Esophagus squamous epithelium (tissue), 5 donors: Measurements from ENCODE around the gene HOXB6. TPM values are rescaled to one million over a fixed set of nuclear protein-coding genes. Genes with fewer than 3 reads are reported as not detected.

Source experiments
- DNase-seq: peaks from one replicate; lab custom pipeline; 2025; lab: John Stamatoyannopoulos, UW
- H3K27ac ChIP-seq, 4 donors: fragments of 200-600 bp; sonication (generic); one replicate each; pipeline ENCODE4 v1.5.1; 2016 to 2019; ENCODE audit warnings: mild to moderate bottlenecking in 1 of 4
- H3K27me3 ChIP-seq, 4 donors: fragments of 200-600 bp; sonication (generic); 1 replicate in 3 of 4; 2 replicates in 1 of 4; pipeline versions ENCODE4 v1.5.1 to v1.6.0; 2017 to 2021; ENCODE audit warnings: antibody characterized with exemption in 1 of 4
- H3K36me3 ChIP-seq, 3 donors: fragments of 200-600 bp; sonication (generic); one replicate each; pipeline ENCODE4 v1.5.1; 2016 to 2019
- H3K4me1 ChIP-seq, 3 donors: fragments of 200-600 bp; sonication (generic); one replicate each; pipeline ENCODE4 v1.5.1; 2017 to 2019
- H3K4me3 ChIP-seq, 4 donors: fragments of 200-600 bp; sonication (generic); 1 replicate in 3 of 4; 2 replicates in 1 of 4; pipeline ENCODE4 v1.5.1; 2016 to 2019; ENCODE audit warnings: mild to moderate bottlenecking in 2 of 4, moderate library complexity in 1 of 4
- H3K9me3 ChIP-seq, 3 donors: fragments of 200-600 bp; sonication (generic); one replicate each; pipeline ENCODE4 v1.5.1; 2016 to 2019
- POLR2A ChIP-seq, 4 donors: fragments of 450-650 bp; IDR thresholded peaks; one replicate each; pipeline ENCODE4 v1.6.1; 2017; ENCODE audit warnings: antibody characterized with exemption in 4 of 4, mild to moderate bottlenecking in 4 of 4, moderate library complexity in 3 of 4
- WGBS, 2 donors: methylation state at CpG; one replicate each; pipeline ENCODE4 v1.1.5; 2018; 5-methylcytosine and 5-hydroxymethylcytosine counted together
- intact Hi-C: fragments of 100-400 bp; cut with DNase I; formaldehyde crosslinking; loops from one replicate; pipeline ENCODE4 v1.15.0; 2022
- total RNA-seq, 4 donors: library from RNA; depleted of rRNA; stranded (reverse); fragments of >200 nt; gene quantifications; one replicate each; pipeline ENCODE4 v1.1.0, GENCODE V29; 2016
- TF ChIP-seq, protein P1 (sequence below), 6 experiments: fragments of 450-650 bp in 4 of 6; fragments of 200-600 bp in 2 of 6; sonication (generic) in 2 of 6; IDR thresholded peaks; one replicate each; pipeline ENCODE4 v1.5.1; 2016 to 2019; ENCODE audit warnings: antibody characterized with exemption in 6 of 6, mild to moderate bottlenecking in 4 of 6, moderate library complexity in 4 of 6
- donor health status: DM: yes; HTN: yes; CAD: no.

HOXB6 gene
- total RNA-seq, 4 donors from 2014 or later = 1.3 to 3.1 TPM; not detected in 2

DNA sequence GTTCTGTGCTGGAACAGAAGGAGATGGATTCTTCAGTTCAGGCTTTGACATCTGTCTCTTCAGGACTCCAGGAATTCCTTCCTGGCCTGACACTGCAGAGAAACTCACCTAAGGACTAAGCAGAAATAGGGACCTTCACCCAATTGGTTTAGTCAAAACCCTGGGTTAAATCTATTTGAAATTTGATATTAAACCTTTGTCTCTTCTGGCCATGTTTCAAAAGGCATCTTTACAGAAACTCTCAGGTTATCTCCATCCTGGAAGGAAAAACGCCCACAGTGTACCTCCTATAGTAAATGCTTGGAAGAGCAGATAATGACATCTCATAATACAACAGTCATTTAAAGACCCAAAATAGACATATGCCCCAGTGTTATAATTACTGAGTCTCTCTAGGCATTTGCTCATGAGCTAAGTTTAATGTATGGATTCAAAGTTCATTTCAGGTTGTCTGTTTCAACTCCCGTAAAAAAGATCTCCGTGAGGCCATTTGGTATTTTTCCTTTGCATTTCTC is 21.0 kb downstream of the HOXB6 start:
- peaks cover 0 to 83% (median 33%) of the 10 kb centered on the region in 3 donors for H3K4me1 ChIP-seq
- DNase-seq = no peak
- 69 to 75% methylated on average over 3 of the region's 3 CpGs for WGBS, 2 donors
- H3K27me3 ChIP-seq = peaks cover 0 to 100% (median 0%) of the 10 kb centered on the region in 4 donors
- peak overlapping the region in 3 of 4 donors; percentile 86 to 96 (median 86) for H3K27ac ChIP-seq
- H3K9me3 ChIP-seq = no peaks in the 10 kb centered on the region
- no peaks in the 10 kb centered on the region for H3K36me3 ChIP-seq
- no peak overlapping the region for H3K4me3 ChIP-seq
- intact Hi-C loops = no loop called here
- no peak for TF ChIP-seq POLR2A (IDR thresholded peaks at IDR 0.05)
- TF ChIP-seq, protein P1, sequence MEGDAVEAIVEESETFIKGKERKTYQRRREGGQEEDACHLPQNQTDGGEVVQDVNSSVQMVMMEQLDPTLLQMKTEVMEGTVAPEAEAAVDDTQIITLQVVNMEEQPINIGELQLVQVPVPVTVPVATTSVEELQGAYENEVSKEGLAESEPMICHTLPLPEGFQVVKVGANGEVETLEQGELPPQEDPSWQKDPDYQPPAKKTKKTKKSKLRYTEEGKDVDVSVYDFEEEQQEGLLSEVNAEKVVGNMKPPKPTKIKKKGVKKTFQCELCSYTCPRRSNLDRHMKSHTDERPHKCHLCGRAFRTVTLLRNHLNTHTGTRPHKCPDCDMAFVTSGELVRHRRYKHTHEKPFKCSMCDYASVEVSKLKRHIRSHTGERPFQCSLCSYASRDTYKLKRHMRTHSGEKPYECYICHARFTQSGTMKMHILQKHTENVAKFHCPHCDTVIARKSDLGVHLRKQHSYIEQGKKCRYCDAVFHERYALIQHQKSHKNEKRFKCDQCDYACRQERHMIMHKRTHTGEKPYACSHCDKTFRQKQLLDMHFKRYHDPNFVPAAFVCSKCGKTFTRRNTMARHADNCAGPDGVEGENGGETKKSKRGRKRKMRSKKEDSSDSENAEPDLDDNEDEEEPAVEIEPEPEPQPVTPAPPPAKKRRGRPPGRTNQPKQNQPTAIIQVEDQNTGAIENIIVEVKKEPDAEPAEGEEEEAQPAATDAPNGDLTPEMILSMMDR (IDR thresholded peaks at IDR 0.05) = no peak

DNA sequence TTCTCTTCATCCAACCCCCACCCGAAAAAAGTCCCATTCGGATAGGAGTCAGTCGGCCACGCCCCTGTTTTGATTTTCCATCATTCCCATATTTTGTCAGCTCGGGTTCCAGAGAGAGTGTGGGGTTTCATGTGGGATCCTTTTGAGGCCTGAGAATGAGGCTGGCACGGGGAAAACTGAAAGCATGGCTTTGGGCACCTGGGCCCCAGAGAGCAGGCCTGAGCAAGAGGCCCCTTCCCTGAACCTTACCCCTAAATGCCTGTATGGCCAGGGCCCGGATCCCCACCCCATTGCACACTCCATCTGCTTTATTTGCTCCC is 22.1 kb downstream of the HOXB6 start:
- TF ChIP-seq, protein P1 (IDR thresholded peaks at IDR 0.05) = no peak
- no peak for TF ChIP-seq POLR2A (IDR thresholded peaks at IDR 0.05)
- intact Hi-C loops = no loop called here
- no peaks in the 10 kb centered on the region for H3K9me3 ChIP-seq
- peaks cover 0 to 100% (median 2%) of the 10 kb centered on the region in 4 donors for H3K27me3 ChIP-seq
- H3K4me1 ChIP-seq = peaks cover 0 to 89% (median 34%) of the 10 kb centered on the region in 3 donors
- peak overlapping the region; percentile 44 to 75 (median 54) for H3K4me3 ChIP-seq
- no peaks in the 10 kb centered on the region for H3K36me3 ChIP-seq
- WGBS, 2 donors = 27% methylated on average over 7 of the region's 7 CpGs; no CpG with 5 or more reads in 1 of the 2 donors
- no peak for DNase-seq
- H3K27ac ChIP-seq = peak overlapping the region; percentile 88 to 96 (median 92)

DNA sequence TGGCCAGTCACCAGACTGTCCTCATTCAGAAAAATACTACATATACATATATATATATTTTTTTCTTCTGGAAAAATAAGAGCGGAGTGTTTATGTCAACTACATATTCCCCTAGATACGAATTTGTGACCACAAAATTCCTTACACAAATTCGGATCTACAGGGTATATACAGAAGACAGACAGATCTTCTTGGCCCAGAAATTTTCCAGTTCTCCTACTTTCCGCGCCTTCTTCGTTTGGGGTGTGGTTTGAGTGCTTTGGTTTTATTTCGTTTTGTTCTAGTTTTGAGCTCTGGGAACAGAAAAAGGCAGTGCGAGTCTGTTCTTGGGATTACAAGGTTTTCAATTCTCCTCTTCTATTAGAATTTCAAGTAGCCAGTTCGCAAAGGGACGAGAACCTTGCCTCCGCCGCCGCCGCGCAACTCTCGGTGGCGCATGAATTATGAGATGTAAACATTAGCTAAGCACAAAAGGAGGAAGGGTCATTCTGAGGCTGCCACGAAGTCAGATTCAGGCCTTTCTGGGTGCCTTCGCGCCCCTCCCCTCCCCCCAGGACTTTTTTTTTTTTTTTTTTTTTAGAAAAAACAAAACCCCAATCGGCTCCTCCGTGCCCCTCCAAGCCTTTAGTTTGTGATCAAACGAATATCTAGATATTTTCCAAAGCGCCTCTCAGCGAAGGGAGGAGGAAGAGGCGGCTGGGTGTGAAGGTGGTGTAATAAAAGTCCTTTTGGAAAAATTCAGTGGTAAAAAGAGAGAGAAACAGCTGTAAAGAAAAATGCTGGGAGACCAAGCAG is 24.8 kb downstream of the HOXB6 start:
- Histone ChIP-seq H3K4me1 (peaks cover 0 to 92% (median 47%) of the 10 kb centered on the region in 3 donors), H3K27me3 (peaks cover 0 to 100% (median 2%) of the 10 kb centered on the region in 4 donors)

DNA sequence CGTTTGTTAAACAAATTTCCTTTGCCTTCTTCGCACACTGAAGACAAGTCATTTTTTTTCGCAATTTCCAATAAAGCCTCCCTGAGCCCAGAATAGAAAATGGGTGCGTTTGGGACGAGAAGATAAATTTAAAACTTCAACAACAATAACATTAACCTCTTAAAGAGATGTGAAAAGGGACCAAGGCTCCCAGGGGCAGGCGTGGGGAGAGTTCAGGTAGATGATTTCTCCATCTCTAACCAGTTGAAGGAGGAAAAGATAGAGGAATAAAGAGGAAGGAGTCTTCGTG is 25.4 kb downstream of the HOXB6 start:
- intact Hi-C loops = loop anchor here (5.0 kb wide), 1 partner anchor 37 kb away; no protein-coding TSS in a partner anchor
- H3K4me3 ChIP-seq = peak overlapping the region in 3 of 4 donors; percentile 49 to 83 (median 52)
- H3K27ac ChIP-seq = peak overlapping the region; percentile 88 to 96 (median 92)
- WGBS, 2 donors = 27 to 46% methylated on average over 7 of the region's 7 CpGs
- no peaks in the 10 kb centered on the region for H3K9me3 ChIP-seq
- no peaks in the 10 kb centered on the region for H3K36me3 ChIP-seq
- H3K27me3 ChIP-seq = peaks cover 0 to 100% (median 2%) of the 10 kb centered on the region in 4 donors
- H3K4me1 ChIP-seq = peaks cover 0 to 92% (median 45%) of the 10 kb centered on the region in 3 donors
- no peak for DNase-seq
- TF ChIP-seq POLR2A (IDR thresholded peaks at IDR 0.05) = no peak
- TF ChIP-seq, protein P1 (IDR thresholded peaks at IDR 0.05) = no peak

More for the DNA sequence above, 24.8 kb downstream of the HOXB6 start:
- Histone ChIP-seq H3K9me3 (no peaks in the 10 kb centered on the region), H3K4me3 (peak overlapping the region in 3 of 4 donors; percentile 49 to 75 (median 56)), H3K36me3 (no peaks in the 10 kb centered on the region), H3K27ac (peak overlapping the region; percentile 88 to 96 (median 92))
- intact Hi-C loops = loop anchor here (5.0 kb wide), 1 partner anchor 38 kb away; no protein-coding TSS in a partner anchor
- DNase-seq = no peak
- WGBS, 2 donors = 29 to 42% methylated on average over 26 of the region's 26 CpGs
- TF ChIP-seq, protein P1 (IDR thresholded peaks at IDR 0.05) = no peak
- TF ChIP-seq POLR2A (IDR thresholded peaks at IDR 0.05) = no peak
